ENCODE results near the gene ARNT2.

ARNT2 gene

DNA sequence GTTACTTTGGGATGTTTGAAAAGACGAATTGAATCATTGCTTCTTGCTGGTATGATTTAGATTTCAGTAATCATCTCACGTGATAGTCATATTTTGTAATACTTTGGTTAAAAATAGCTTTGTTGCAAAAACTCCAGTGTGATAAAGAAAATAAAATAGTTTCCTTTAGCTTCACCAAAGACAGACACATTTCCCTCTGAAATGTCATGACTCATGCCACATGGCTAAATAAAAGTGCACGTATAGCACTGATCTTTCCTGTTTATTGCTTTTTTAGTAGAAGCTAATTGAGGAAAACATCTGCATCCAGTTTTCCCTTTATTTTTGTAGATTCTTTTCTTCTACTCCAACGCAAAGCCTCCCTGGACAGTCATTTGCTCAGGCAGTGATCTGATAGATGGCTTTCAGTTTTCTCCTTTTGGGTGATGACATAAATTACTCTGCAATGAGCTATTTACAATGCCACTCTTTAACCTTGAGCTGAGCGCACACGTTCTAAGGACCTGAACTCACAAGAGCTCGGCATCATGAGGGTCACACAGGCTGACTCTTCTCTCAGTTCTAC, 84.9 kb downstream of the ARNT2 start:
- DNase-seq (ENCODE audit: low read depth in 1 of 2, low spot score in 1 of 2), result no peak

DNA sequence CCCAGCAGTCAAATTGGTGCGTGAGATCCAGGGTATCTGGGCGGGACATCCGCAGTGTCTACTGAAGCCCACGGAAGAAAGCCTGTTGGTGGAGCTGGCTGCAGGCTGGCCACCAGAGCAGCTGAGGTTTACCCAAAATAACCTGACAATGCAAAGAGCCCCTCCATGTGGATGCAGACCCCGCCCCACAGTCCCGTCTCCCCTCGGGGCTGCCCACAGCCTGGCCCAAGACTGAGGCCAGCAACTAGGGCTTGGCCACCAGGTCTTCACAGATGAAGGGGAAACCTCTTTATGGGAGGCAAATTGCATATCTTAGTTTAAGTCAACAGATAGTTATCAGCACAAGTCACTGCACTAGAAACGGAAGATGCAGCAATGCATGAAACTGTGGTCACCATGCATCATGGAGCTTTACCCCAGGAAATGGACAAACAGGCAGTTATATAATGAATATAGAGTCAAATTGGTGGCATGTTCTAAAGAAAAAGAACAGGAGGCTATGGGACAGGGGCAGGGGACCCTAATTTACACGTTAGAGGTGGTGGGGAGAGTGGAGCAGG, 86.3 kb downstream of the ARNT2 start:
- no peak for DNase-seq (ENCODE audit: low read depth in 1 of 2, low spot score in 1 of 2)

DNA sequence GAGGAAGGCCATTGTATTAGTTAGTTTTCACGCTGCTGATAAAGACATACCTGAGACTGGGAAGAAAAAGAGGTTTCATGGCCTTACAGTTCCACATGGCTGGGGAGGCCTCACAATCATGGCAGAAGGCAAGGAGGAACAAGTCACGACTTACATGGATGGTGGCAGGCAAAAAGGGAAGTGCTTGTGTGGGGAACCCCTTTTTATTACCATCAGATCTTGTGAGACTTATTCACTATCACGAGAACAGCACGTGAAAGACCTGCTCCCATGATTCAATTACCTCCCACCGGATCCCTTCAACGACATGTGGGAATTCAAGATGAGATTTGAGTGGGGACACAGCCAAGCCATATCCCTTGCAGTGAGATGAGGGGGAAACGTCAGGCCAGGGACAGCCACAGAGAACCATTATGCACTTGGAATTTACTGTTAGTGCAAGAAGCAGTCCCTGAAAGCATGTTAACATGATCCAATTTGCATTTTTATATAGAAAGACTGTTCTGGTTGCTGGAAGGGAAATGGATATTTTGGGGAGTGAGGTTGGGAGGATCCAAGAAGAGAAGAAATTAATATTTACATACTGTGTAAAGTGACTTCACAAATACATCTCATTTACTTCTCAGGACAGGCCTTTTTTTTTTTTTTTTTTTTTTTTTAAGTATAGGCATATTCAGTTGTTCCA, 87.1 kb downstream of the ARNT2 start:
- no peak for DNase-seq (ENCODE audit: low read depth in 1 of 2, low spot score in 1 of 2)

DNA sequence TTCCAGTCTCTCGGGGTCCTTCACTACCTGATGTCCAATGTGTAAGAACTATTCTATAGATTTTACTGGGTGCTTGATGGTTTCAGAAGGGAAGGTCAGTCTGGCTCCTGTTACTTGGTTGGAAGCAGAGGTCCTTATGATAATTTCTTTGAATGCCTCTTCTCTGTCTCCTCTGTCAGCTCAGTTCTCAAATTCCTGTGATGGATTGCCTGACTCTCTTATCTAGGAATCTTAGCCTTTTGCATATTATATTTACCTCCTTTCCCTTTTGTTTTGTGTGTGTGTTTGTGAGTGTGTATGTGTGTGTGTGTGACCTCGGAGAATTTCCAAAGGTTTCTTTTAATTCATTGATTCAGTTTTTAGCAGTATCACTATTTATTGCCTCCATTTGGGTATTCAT, 88.2 kb downstream of the ARNT2 start:
- DNase-seq (ENCODE audit: low read depth in 1 of 2, low spot score in 1 of 2), result no peak

DNA sequence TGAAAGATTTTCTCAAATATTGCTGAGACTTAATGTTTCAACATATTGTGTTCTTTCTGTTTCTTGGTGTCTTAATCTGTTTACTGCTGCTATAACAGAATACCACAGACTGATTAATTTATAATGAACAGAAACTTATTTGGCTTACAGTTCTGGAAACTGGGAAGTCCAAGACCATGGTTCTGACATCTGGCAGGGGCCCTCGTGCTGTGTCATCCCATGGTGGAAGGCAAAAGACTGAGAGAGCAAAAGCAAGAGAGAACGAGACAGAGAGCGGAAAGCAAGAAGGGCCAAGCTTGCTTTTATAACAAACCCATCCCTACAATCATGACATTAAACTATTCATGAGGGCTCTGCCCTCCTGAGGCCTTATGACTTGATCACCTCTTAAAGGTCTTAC, 88.7 kb downstream of the ARNT2 start:
- no peak for DNase-seq (ENCODE audit: low read depth in 1 of 2, low spot score in 1 of 2)

DNA sequence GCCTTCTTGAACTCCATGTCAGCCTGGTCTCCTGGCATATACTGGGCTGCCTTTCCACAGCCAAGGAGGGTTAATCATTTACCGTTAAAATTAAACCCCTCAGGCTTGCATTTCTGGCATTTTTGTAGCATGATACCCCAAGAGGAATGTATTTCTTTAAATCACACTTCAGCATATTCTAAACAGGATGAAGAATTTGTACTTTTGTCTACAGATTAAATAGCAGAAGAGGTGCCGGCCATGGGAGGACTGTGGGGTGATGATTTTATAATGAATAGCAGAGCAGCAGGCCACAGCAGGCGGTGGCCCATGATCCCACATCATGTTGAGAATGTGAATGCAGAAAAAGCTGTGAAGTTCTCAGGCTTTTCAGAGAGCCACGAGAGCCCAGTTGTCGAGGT, 90.2 kb downstream of the ARNT2 start:
- no peak for DNase-seq (ENCODE audit: low read depth in 1 of 2, low spot score in 1 of 2)

DNA sequence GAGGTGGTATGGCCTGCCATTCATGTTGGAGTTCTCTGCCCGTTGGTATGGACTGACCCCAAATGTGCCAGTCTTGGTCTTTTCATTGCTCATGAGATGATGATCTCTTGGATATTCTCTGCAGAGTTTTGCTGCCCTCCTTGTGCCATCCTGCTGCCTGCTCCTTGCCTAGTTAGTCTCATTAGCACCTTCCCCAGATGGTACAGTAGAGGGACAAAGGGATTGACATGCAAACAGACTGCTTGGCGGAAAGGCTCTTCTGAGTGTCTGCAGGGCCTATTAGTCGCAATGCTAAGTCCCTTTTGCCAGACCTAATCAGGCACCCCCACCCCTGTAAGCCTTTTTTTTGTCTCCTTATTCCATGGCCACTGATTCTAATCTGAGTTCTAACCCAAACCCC, 90.6 kb downstream of the ARNT2 start:
- DNase-seq (ENCODE audit: low read depth in 1 of 2, low spot score in 1 of 2), result no peak

DNA sequence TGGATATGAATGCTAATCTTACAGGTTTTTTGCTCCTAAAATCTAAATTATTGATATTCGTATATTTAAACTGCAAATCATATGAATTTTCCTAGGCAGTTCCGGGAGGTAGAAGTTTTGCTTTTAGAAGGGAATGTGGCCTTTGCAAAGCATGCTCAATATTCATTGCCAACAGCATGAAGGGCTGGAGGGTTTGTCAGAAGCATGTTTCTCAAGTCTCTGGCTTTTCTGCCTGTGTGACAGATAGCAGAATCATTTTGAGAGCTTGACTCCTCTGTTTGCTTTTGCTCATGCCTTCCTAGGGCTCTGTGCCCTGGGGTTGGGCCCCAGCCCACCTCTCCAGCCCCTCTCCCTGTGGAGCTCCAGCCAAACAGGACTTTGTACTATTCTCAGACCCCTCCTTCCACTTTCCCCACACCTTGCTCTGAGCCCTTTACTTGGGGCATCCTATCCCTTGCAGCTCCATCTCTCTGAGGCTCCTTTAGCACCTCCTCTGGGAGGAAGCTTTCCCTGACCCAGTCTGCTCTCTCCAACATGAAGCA, 91.3 kb downstream of the ARNT2 start:
- no peak for DNase-seq (ENCODE audit: low read depth in 1 of 2, low spot score in 1 of 2)

DNA sequence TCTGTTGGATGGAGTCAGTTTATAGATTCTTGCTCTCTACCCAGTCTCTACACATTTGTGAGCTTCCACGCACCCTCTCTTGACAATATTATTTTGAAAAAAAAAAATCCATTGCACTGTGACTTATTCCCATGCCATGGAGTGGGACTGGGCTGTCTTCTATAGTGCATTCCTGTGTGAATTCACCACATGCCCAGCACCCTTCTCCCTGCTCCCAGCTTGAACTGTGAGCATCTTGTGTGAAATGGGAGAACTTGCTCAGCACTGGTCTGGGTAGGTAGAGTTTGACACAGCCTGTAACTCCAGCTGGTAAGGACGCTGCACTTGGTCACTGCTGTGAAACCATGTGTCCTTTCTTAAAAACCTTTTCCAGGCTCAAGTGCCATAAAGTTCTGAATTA, 91.9 kb downstream of the ARNT2 start:
- DNase-seq (ENCODE audit: low read depth in 1 of 2, low spot score in 1 of 2), result no peak

DNA sequence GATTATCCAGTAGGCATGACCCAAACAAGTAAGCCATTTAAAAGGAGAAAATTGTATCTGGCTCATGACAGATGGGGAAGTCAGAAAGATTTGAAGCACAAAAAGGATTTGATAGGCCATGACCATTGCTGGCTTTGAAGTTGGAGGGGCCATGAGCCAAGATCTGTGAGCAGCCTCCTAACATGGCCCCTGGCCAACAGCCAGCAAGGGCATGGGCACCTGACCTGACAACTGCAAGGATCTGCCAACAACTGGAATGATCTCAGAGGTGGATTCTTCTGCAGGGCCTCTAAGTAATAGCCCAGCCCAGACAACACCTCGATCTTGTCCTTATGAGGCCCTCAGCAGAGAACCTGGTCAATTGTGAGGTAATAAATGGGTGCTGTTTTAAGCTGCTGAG, 93.0 kb downstream of the ARNT2 start:
- no peak for DNase-seq (ENCODE audit: low read depth in 1 of 2, low spot score in 1 of 2)

DNA sequence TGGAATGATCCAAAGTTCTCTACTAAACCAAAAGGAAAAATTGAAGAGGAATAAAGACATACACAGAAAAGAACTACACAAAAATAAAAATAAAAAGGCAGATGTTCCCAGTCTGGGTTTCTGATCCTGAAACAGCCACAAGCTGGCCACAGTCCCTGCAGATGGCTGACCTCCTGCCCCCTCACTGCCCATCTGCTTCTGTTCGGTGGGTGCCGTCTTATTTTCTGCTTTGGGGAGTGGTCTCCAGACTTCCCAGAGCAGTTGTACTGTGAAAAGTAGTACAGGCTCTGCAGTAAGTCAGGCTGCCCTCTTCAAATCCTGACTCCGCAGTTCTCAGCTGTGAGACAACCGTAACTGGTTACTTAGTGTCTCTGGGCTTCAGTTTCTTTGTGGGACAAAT, 94.5 kb downstream of the ARNT2 start:
- DNase-seq (ENCODE audit: low read depth in 1 of 2, low spot score in 1 of 2), result no peak

DNA sequence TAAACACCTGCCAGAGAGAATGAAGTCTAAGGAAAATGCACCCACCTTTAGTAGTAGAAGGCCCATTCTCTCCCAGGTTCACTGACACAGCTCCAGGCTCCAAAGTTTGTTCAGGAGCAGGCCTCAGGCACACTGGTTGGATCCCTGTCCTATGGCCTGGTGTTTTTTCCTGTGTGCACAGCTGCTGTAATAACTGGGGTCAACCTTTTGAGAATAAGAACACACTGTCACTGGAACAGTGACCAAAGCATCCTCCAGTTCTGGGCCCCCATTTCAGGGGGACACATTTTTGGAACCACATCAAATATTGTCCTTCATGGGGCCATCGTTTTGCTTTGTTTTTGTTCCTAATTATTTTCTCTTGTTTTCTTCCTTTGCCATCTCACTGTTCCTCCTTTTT, 95.8 kb downstream of the ARNT2 start:
- DNase-seq (ENCODE audit: low read depth in 1 of 2, low spot score in 1 of 2), result no peak

DNA sequence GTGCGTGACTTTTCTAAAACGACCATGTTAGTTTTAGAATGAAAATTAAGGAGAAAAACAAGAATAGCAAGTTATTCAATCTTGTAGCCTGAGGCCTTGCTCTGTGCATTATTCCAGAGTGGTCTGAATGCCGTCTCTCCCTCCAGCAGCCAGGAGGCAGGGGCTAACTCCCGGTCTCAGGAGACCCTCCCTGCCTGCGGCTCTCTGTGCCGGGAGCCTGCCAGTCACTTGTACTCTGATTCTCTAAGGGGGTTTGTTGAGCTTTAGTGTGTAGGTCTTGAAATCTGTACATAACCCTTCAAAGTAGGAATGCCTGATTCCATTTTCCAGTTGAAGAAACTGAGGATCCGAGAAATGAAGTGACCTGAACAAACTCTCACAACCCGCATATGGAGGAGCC, 97.3 kb downstream of the ARNT2 start:
- DNase-seq (ENCODE audit: low read depth in 1 of 2, low spot score in 1 of 2), result no peak

DNA sequence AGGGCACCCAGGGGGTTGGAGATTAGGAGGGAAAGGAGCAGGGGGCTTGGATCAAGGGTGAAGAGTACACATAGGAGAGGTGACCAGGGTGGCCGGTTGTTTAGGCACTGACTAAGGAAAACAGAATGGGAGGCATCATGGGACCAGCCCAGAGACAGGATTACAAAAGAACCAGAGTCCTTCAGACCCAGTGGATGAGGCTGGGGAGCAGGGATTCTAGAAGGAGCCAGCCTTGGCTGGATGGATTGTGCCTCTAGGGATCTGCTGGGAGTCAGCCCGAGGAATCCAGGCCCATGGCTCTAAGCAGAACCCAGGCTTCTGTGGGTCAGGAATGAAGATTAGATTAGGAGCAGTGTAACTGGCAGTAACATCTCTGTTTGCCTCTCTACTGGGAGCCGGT, 98.6 kb downstream of the ARNT2 start:
- no peak for DNase-seq (ENCODE audit: low read depth in 1 of 2, low spot score in 1 of 2)

DNA sequence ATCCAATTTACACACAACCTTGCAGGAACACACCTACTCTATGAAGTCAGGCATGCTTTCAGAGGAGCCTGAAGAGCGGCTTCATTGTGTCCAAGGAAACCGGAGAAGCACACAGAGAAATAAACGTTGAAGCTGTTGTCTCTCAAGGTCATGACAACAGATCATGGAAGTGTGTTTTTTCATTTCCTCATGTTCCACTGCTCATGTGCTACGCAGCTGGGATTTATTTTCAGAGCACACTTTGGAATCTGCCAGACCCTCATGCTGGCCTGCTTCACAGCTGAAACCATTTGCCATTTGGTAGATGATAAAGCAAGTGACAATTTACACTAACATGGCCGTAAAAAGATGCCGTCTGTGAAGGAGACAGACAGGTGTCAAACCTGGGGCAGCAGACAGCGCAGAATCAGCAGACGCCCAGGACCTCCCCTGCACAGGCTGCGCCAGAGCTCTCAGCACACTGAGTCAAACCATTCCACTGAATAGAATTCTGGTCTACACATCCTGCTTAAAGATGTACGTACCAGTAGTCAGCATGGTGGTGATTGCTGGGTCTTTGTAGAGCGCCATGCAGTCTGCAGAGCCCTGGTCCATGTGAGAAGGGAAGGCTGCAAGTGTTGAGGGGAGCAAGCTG, 99.3 kb downstream of the ARNT2 start:
- no peak for DNase-seq (ENCODE audit: low read depth in 1 of 2, low spot score in 1 of 2)

DNA sequence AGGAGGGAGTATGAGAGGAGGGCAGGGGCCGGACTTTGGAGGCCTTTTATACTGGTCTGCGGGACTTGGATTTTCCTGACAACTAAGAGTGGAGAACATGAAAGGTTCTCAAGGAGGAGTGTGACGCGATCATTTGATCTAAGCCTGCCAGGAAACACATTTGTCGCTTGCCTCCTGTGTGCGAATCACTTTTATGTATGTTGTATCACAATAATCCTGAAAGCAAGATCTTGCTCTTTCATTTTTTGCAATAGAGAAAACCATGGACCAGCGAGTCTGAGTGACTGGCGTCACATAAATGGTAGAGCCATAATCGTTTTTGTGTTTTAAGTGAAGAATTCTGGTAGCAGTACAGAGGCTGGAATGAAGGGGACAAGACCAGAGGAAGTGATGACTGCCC, 100.7 kb downstream of the ARNT2 start:
- DNase-seq (ENCODE audit: low read depth in 1 of 2, low spot score in 1 of 2), result no peak

DNA sequence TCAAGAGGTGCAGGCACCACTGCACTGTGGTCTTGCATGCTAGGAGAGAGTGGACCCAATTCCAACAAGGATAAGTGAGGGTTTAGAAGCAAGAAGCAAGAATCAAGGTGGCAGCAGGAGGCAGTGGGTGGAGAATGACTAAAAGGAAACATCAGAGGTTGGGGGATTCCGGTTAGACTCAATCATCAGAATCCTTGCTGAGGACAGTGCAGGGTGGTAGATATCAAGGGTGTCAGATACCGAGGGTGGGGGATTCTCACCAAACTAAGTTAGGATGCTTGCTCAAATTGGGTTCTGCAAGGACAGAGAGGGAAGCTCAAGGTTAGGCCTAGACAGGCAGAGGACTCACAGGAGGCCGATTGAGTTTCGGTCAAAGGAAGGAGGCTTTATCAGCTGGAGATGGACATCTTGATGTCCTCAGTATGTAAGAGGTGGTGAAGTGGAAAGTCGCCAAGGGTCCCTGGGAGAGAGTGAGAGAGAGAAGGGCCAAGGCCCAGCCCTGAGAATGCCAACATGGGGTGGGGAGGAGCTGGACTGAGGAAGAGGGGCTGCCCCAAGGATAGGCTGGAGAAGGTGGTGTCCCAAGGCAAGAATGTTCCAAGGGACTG, 102.2 kb downstream of the ARNT2 start:
- DNase-seq (ENCODE audit: low read depth in 1 of 2, low spot score in 1 of 2), result no peak

DNA sequence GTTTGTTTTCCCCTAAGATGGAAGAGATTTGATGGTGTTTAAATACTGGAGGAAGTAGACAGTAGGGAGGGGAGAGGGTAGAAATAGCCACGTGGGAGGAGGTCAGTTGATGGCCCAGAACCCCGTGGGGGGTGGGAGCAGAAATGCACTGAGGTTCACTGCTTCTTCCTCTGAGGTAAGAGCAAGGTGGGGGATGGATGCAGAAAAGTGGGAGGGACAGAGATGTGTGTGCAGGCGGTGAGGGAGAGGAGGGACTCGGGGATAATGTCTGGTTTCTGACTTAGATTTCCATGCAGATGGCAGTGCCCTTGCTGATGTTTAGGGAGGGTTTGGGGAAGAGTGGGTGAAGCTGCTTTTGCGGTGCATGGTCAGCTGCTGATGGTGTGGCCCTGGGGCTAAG, 102.9 kb downstream of the ARNT2 start:
- no peak for DNase-seq (ENCODE audit: low read depth in 1 of 2, low spot score in 1 of 2)

DNA sequence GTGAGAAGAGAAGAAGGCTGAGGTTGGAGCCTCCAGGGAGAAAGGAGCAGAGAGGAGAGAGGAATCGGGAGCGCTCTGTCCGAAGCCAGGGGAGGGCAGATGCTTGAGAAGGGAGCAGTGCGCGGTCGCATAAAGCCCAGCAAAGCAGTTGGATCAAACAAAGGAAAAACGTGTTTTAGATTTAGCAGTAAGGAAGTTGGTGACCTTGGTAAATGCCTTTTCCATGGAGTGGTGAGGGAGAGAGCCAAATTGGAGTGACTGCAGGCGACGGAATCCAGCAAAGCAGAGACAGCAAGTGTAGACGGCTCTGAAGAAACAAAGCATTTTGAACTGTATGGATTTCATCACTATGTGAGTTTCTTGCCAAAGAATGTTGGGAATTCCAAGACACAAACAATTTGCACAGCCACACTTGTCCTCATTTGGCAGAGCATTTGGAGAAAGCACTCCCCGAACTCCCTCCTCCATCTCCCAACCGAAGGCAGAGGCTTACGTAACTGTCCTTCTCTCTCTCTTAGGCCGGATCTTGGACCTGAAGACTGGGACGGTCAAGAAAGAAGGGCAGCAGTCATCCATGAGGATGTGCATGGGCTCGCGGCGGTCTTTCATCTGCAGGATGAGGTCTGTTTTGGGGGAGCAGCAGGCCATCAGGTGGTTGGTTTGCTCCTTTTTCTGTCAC, 103.6 kb downstream of the ARNT2 start:
- no peak for DNase-seq (ENCODE audit: low read depth in 1 of 2, low spot score in 1 of 2)

DNA sequence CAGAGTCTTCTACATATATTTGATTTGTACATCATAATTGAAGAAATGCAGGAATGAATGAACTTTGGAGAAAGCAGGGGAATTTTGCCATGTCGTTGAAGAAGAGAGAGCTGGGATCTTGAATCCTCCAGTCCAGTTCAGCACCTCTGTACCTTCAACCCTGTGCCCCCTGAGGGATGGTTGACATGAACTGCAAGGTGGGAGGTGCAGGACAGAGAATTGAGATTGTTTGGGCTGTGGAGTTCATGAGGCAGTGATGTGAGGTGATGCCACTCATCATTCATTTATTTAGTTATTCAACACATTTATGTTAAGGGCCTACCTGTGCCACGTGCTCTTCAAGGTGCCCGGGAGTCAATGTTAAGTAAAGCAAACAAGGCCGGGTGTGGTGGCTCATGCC, 104.6 kb downstream of the ARNT2 start:
- no peak for DNase-seq (ENCODE audit: low read depth in 1 of 2, low spot score in 1 of 2)

DNA sequence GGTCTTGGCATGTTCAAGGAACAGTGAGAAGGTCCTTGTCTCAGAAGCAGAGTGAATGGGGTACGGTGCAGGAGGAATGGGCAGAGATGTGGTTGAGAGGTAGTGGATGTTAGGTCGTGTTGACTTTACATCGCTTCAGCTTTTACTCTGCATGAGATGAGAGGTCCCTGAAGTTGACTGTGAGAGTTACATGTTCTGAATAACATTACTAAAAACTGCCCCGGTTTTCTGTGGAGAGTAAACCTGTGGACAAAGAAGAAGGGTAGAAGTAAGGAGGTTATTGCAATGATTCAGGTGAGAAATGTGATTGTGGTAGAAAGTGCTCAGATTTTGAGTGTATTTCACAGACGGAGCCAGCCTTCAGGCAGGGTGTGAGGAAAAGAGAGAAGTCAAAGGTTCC, 105.6 kb downstream of the ARNT2 start:
- no peak for DNase-seq (ENCODE audit: low read depth in 1 of 2, low spot score in 1 of 2)
